Body of pancreas (tissue), 4 donors: ENCODE measurements around the gene CANX.

Experiments used
- CTCF ChIP-seq, 7 experiments: fragments of 450-650 bp in 4 of 7; fragments of 200-600 bp in 3 of 7; sonication (generic) in 3 of 7; IDR thresholded peaks; one replicate each; pipeline ENCODE4 v1.5.1; 2016 to 2019; ENCODE audit warnings: antibody characterized with exemption in 7 of 7
- POLR2A ChIP-seq, 3 donors: fragments of 450-650 bp; IDR thresholded peaks; one replicate each; pipeline ENCODE4 v1.6.1; 2016; ENCODE audit warnings: antibody characterized with exemption in 3 of 3, mild to moderate bottlenecking in 2 of 3

- TF ChIP-seq POLR2A (IDR thresholded peaks at IDR 0.05) (no peak), CTCF (IDR thresholded peaks at IDR 0.05) (no peak)
These were observed 18.6 kb upstream of the CANX start for GRCh38 chr5:179680014-179680779.
